ENCODE data around the gene IFFO2. TPM values are rescaled to one million over a fixed set of nuclear protein-coding genes. Genes with fewer than 3 reads are reported as not detected.
A peak's percentile ranks its signal among the peaks of the same experiment; 100 is the strongest.
"Not testable (repeated sequence)": the region's sequence is repeated elsewhere in the genome, so short reads cannot be mapped to it uniquely, and the experiment has no call there.

Gene IFFO2
- polyA plus RNA-seq, 4 donors: 0.22 to 3.6 (median 2.4) TPM

GRCh38 chr1:18893120-18893519, 63.4 kb downstream of the IFFO2 start:
- WGBS, 3 donors: 89 to 93% (median 93%) methylated on average over 7 of the region's 7 CpGs
- no peak for FAIRE-seq
- Histone ChIP-seq H3K9me3 (ENCODE audit: control insufficient read depth in 2 of 2, insufficient read depth in 1 of 2, low read depth in 1 of 2, low read length in 1 of 2) (no peaks in the 10 kb centered on the region), H3K4me3 (ENCODE audit: low read depth in 1 of 3, low read length in 3 of 3) (no peak overlapping the region), H3K36me3 (ENCODE audit: control insufficient read depth in 3 of 3, insufficient read depth in 2 of 3, low read depth in 1 of 3, low read length in 3 of 3) (no peaks in the 10 kb centered on the region), H3K4me1 (ENCODE audit: control insufficient read depth in 3 of 3, insufficient read depth in 2 of 3, low read depth in 1 of 3, low read length in 2 of 3) (no peaks in the 10 kb centered on the region), H3K27ac (ENCODE audit: low read depth in 1 of 3, low read length in 2 of 3) (no peak overlapping the region), H3K27me3 (ENCODE audit: control insufficient read depth in 3 of 3, insufficient read depth in 3 of 3, low read length in 3 of 3) (peaks cover 0 to 28% (median 0%) of the 10 kb centered on the region in 3 donors)
- no peak for DNase-seq

- H3K36me3 ChIP-seq (ENCODE audit: control insufficient read depth in 3 of 3, insufficient read depth in 2 of 3, low read depth in 1 of 3, low read length in 3 of 3); DNase-seq; FAIRE-seq; H3K4me1 ChIP-seq (ENCODE audit: control insufficient read depth in 3 of 3, insufficient read depth in 2 of 3, low read depth in 1 of 3, low read length in 2 of 3); H3K27ac ChIP-seq (ENCODE audit: low read depth in 1 of 3, low read length in 2 of 3); H3K9me3 ChIP-seq (ENCODE audit: control insufficient read depth in 2 of 2, insufficient read depth in 1 of 2, low read depth in 1 of 2, low read length in 1 of 2); H3K4me3 ChIP-seq (ENCODE audit: low read depth in 1 of 3, low read length in 3 of 3): not testable (repeated sequence)
- H3K27me3 ChIP-seq (ENCODE audit: control insufficient read depth in 3 of 3, insufficient read depth in 3 of 3, low read length in 3 of 3): peaks cover 0 to 28% (median 0%) of the 10 kb centered on the region in 3 donors
- 87 to 93% (median 92%) methylated on average over 7 of the region's 7 CpGs for WGBS, 3 donors
Measured at GRCh38 chr1:18891858-18892257, 64.6 kb downstream of the IFFO2 start.

- DNase-seq (no peak), FAIRE-seq (no peak)
- H3K4me1 ChIP-seq (ENCODE audit: control insufficient read depth in 3 of 3, insufficient read depth in 2 of 3, low read depth in 1 of 3, low read length in 2 of 3): no peaks in the 10 kb centered on the region
- no peaks in the 10 kb centered on the region for H3K9me3 ChIP-seq (ENCODE audit: control insufficient read depth in 2 of 2, insufficient read depth in 1 of 2, low read depth in 1 of 2, low read length in 1 of 2)
- H3K27me3 ChIP-seq (ENCODE audit: control insufficient read depth in 3 of 3, insufficient read depth in 3 of 3, low read length in 3 of 3): peaks cover 0 to 28% (median 0%) of the 10 kb centered on the region in 3 donors
- H3K27ac ChIP-seq (ENCODE audit: low read depth in 1 of 3, low read length in 2 of 3): no peak overlapping the region
- H3K36me3 ChIP-seq (ENCODE audit: control insufficient read depth in 3 of 3, insufficient read depth in 2 of 3, low read depth in 1 of 3, low read length in 3 of 3): no peaks in the 10 kb centered on the region
- WGBS, 3 donors: 88 to 95% (median 91%) methylated on average over 7 of the region's 7 CpGs
- no peak overlapping the region for H3K4me3 ChIP-seq (ENCODE audit: low read depth in 1 of 3, low read length in 3 of 3)
Measured at GRCh38 chr1:18891426-18891780, 65.1 kb downstream of the IFFO2 start.

- peaks cover 0 to 28% (median 0%) of the 10 kb centered on the region in 3 donors for H3K27me3 ChIP-seq (ENCODE audit: control insufficient read depth in 3 of 3, insufficient read depth in 3 of 3, low read length in 3 of 3)
- no peak for DNase-seq
- H3K4me3 ChIP-seq (ENCODE audit: low read depth in 1 of 3, low read length in 3 of 3): no peak overlapping the region
- 56 to 69% (median 61%) methylated on average over 6 of the region's 6 CpGs for WGBS, 3 donors
- H3K4me1 ChIP-seq (ENCODE audit: control insufficient read depth in 3 of 3, insufficient read depth in 2 of 3, low read depth in 1 of 3, low read length in 2 of 3): no peaks in the 10 kb centered on the region
- FAIRE-seq: no peak
- no peak overlapping the region for H3K27ac ChIP-seq (ENCODE audit: low read depth in 1 of 3, low read length in 2 of 3)
- H3K9me3 ChIP-seq (ENCODE audit: control insufficient read depth in 2 of 2, insufficient read depth in 1 of 2, low read depth in 1 of 2, low read length in 1 of 2): no peaks in the 10 kb centered on the region
- H3K36me3 ChIP-seq (ENCODE audit: control insufficient read depth in 3 of 3, insufficient read depth in 2 of 3, low read depth in 1 of 3, low read length in 3 of 3): no peaks in the 10 kb centered on the region
Measured at GRCh38 chr1:18890706-18891425, 65.6 kb downstream of the IFFO2 start.

GRCh38 chr1:18886003-18886335, 70.5 kb downstream of the IFFO2 start:
- Histone ChIP-seq H3K27ac (ENCODE audit: low read depth in 1 of 3, low read length in 2 of 3) (no peak overlapping the region), H3K36me3 (ENCODE audit: control insufficient read depth in 3 of 3, insufficient read depth in 2 of 3, low read depth in 1 of 3, low read length in 3 of 3) (no peaks in the 10 kb centered on the region), H3K4me1 (ENCODE audit: control insufficient read depth in 3 of 3, insufficient read depth in 2 of 3, low read depth in 1 of 3, low read length in 2 of 3) (no peaks in the 10 kb centered on the region), H3K9me3 (ENCODE audit: control insufficient read depth in 2 of 2, insufficient read depth in 1 of 2, low read depth in 1 of 2, low read length in 1 of 2) (no peaks in the 10 kb centered on the region), H3K4me3 (ENCODE audit: low read depth in 1 of 3, low read length in 3 of 3) (no peak overlapping the region), H3K27me3 (ENCODE audit: control insufficient read depth in 3 of 3, insufficient read depth in 3 of 3, low read length in 3 of 3) (peaks cover 0 to 8% (median 0%) of the 10 kb centered on the region in 3 donors)
- DNase-seq: peak in 1 of 2 donors; percentile 65
- FAIRE-seq: no peak
- 77 to 96% (median 80%) methylated on average over 1 of the region's 1 CpG for WGBS, 3 donors

GRCh38 chr1:18885311-18886002, 71.0 kb downstream of the IFFO2 start:
- Histone ChIP-seq H3K27me3 (ENCODE audit: control insufficient read depth in 3 of 3, insufficient read depth in 3 of 3, low read length in 3 of 3) (peaks cover 0 to 8% (median 0%) of the 10 kb centered on the region in 3 donors), H3K36me3 (ENCODE audit: control insufficient read depth in 3 of 3, insufficient read depth in 2 of 3, low read depth in 1 of 3, low read length in 3 of 3) (no peaks in the 10 kb centered on the region), H3K4me3 (ENCODE audit: low read depth in 1 of 3, low read length in 3 of 3) (no peak overlapping the region), H3K4me1 (ENCODE audit: control insufficient read depth in 3 of 3, insufficient read depth in 2 of 3, low read depth in 1 of 3, low read length in 2 of 3) (no peaks in the 10 kb centered on the region), H3K27ac (ENCODE audit: low read depth in 1 of 3, low read length in 2 of 3) (no peak overlapping the region), H3K9me3 (ENCODE audit: control insufficient read depth in 2 of 2, insufficient read depth in 1 of 2, low read depth in 1 of 2, low read length in 1 of 2) (no peaks in the 10 kb centered on the region)
- no peak for DNase-seq
- FAIRE-seq: no peak
- WGBS, 3 donors: 88 to 92% (median 89%) methylated on average over 17 of the region's 17 CpGs

- 87 to 89% (median 88%) methylated on average over 6 of the region's 6 CpGs for WGBS, 3 donors
- no peak for DNase-seq
Measured at GRCh38 chr1:18884727-18885126, 71.7 kb downstream of the IFFO2 start.

GRCh38 chr1:18884419-18884717, 72.1 kb downstream of the IFFO2 start:
- Histone ChIP-seq H3K36me3 (ENCODE audit: control insufficient read depth in 3 of 3, insufficient read depth in 2 of 3, low read depth in 1 of 3, low read length in 3 of 3) (no peaks in the 10 kb centered on the region), H3K4me1 (ENCODE audit: control insufficient read depth in 3 of 3, insufficient read depth in 2 of 3, low read depth in 1 of 3, low read length in 2 of 3) (no peaks in the 10 kb centered on the region), H3K9me3 (ENCODE audit: control insufficient read depth in 2 of 2, insufficient read depth in 1 of 2, low read depth in 1 of 2, low read length in 1 of 2) (no peaks in the 10 kb centered on the region), H3K4me3 (ENCODE audit: low read depth in 1 of 3, low read length in 3 of 3) (no peak overlapping the region), H3K27ac (ENCODE audit: low read depth in 1 of 3, low read length in 2 of 3) (no peak overlapping the region), H3K27me3 (ENCODE audit: control insufficient read depth in 3 of 3, insufficient read depth in 3 of 3, low read length in 3 of 3) (peaks cover 0 to 7% (median 0%) of the 10 kb centered on the region in 3 donors)
- FAIRE-seq: no peak
- 46 to 62% (median 51%) methylated on average over 4 of the region's 4 CpGs for whole genome bisulfite sequencing, 3 donors
- no peak for DNase-seq

More at GRCh38 chr1:18884727-18885126, 71.7 kb downstream of the IFFO2 start:
- FAIRE-seq: no peak
- no peaks in the 10 kb centered on the region for H3K4me1 ChIP-seq (ENCODE audit: control insufficient read depth in 3 of 3, insufficient read depth in 2 of 3, low read depth in 1 of 3, low read length in 2 of 3)
- peaks cover 0 to 9% (median 0%) of the 10 kb centered on the region in 3 donors for H3K27me3 ChIP-seq (ENCODE audit: control insufficient read depth in 3 of 3, insufficient read depth in 3 of 3, low read length in 3 of 3)
- no peaks in the 10 kb centered on the region for H3K36me3 ChIP-seq (ENCODE audit: control insufficient read depth in 3 of 3, insufficient read depth in 2 of 3, low read depth in 1 of 3, low read length in 3 of 3)
- no peak overlapping the region for H3K4me3 ChIP-seq (ENCODE audit: low read depth in 1 of 3, low read length in 3 of 3)
- H3K9me3 ChIP-seq (ENCODE audit: control insufficient read depth in 2 of 2, insufficient read depth in 1 of 2, low read depth in 1 of 2, low read length in 1 of 2): no peaks in the 10 kb centered on the region
- no peak overlapping the region for H3K27ac ChIP-seq (ENCODE audit: low read depth in 1 of 3, low read length in 2 of 3)
